Osteocyte (in vitro differentiated cells): Measurements from ENCODE around the gene PTPRN. TPM values are rescaled to one million over a fixed set of nuclear protein-coding genes. Genes with fewer than 3 reads are reported as not detected.
A peak's percentile ranks its signal among the peaks of the same experiment; 100 is the strongest.

Experiments used
- DNase-seq: peaks from one replicate; pipeline ENCODE4 v3.0.0; 2021; ENCODE audit warnings: mixed read lengths; ENCODE audit not compliant: unreplicated experiment; ENCODE audit errors: extremely low spot score
- H3K27ac Mint-ChIP-seq: one replicate; pipeline ENCODE4 v1.8.0; 2021; ENCODE audit warnings: mild to moderate bottlenecking, mixed read lengths; ENCODE audit not compliant: unreplicated experiment
- H3K27me3 Mint-ChIP-seq: one replicate; pipeline ENCODE4 v1.8.0; 2021; ENCODE audit warnings: mixed read lengths; ENCODE audit not compliant: unreplicated experiment
- H3K36me3 Mint-ChIP-seq: one replicate; pipeline ENCODE4 v1.8.0; 2021; ENCODE audit warnings: mixed read lengths; ENCODE audit not compliant: unreplicated experiment
- H3K4me1 Mint-ChIP-seq: one replicate; pipeline ENCODE4 v1.8.0; 2021; ENCODE audit warnings: mixed read lengths; ENCODE audit not compliant: unreplicated experiment
- H3K4me3 Mint-ChIP-seq: one replicate; pipeline ENCODE4 v1.8.0; 2021; ENCODE audit warnings: mild to moderate bottlenecking, moderate library complexity, mixed read lengths; ENCODE audit not compliant: unreplicated experiment
- H3K9me3 Mint-ChIP-seq: one replicate; pipeline ENCODE4 v1.8.0; 2021; ENCODE audit warnings: mixed read lengths; ENCODE audit not compliant: unreplicated experiment
- total RNA-seq: library from RNA; stranded (reverse); gene quantifications from 2 replicates; pipeline ENCODE4 v1.2.1, GENCODE V29; 2021
- TF ChIP-seq, protein P1 (sequence below): fragments of 200-600 bp; sonication (generic); IDR thresholded peaks from 2 replicates; pipeline ENCODE4 v1.5.0; 2021; ENCODE audit warnings: antibody characterized with exemption, mild to moderate bottlenecking, moderate library complexity

Gene PTPRN
- total RNA-seq, 1 donor from 2014 or later = 0.24 TPM

DNA sequence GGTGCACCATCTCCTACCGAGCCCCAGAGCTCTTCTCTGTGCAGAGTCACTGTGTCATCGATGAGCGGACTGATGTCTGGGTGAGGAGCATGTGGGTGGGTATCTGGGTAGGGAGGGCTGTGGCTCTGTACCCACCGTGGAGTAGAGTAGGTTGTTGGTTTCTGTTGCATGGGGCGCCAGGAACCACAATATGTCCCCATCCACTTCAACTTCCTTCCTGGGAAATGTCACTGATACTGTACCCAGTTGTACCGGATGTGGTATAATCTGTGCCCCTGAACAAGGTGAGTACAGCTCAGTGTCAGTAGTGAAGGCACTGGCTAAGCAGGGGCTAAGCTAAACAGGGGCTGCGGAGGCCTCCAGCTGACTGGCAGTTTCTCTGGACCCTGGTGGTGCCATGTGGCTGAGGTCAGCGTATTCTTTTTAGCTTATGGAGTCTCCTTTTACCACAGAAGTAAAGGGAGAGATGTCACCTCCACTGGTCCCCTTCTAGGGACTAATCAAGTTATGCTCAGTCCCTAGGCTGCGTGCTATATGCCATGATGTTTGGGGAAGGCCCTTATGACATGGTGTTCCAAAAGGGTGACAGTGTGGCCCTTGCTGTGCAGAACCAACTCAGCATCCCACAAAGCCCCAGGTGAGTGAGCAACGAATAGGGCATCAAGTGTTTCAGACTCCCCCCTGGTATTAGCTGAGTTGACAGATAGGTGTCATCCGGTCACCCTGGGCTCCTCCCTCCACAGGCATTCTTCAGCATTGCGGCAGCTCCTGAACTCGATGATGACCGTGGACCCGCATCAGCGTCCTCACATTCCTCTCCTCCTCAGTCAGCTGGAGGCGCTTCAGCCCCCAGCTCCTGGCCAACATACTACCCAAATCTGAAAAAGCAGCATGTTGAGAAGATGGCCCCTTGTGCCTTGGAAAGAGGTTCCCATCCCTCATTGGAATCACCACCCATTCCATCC is 61.2 kb downstream of the PTPRN start:
- TF ChIP-seq, protein P1, sequence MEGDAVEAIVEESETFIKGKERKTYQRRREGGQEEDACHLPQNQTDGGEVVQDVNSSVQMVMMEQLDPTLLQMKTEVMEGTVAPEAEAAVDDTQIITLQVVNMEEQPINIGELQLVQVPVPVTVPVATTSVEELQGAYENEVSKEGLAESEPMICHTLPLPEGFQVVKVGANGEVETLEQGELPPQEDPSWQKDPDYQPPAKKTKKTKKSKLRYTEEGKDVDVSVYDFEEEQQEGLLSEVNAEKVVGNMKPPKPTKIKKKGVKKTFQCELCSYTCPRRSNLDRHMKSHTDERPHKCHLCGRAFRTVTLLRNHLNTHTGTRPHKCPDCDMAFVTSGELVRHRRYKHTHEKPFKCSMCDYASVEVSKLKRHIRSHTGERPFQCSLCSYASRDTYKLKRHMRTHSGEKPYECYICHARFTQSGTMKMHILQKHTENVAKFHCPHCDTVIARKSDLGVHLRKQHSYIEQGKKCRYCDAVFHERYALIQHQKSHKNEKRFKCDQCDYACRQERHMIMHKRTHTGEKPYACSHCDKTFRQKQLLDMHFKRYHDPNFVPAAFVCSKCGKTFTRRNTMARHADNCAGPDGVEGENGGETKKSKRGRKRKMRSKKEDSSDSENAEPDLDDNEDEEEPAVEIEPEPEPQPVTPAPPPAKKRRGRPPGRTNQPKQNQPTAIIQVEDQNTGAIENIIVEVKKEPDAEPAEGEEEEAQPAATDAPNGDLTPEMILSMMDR = no peak
- no peak for DNase-seq
- no peaks in the 10 kb centered on the region for H3K9me3 Mint-ChIP-seq
- H3K4me1 Mint-ChIP-seq = peaks cover 55% of the 10 kb centered on the region
- peak overlapping the region; percentile 52 for H3K27ac Mint-ChIP-seq
- H3K36me3 Mint-ChIP-seq = no peaks in the 10 kb centered on the region
- H3K27me3 Mint-ChIP-seq = peaks cover 3% of the 10 kb centered on the region
- no peak overlapping the region for H3K4me3 Mint-ChIP-seq

DNA sequence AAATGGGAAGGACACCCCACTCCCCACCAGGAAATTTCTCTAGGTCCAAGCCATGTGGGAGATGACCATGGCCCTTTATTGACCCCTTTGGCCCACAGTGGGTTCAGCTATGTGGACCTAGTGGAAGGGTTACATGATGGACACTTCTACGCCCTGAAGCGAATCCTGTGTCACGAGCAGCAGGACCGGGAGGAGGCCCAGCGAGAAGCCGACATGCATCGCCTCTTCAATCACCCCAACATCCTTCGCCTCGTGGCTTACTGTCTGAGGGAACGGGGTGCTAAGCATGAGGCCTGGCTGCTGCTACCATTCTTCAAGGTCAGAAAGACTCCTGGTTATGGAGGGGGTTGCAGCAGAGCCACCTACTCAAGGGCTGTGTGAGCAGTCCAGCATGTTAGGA is 62.6 kb downstream of the PTPRN start:
- H3K36me3 Mint-ChIP-seq = no peaks in the 10 kb centered on the region
- H3K4me1 Mint-ChIP-seq = peaks cover 45% of the 10 kb centered on the region
- no peaks in the 10 kb centered on the region for H3K9me3 Mint-ChIP-seq
- H3K4me3 Mint-ChIP-seq = peak overlapping the region; percentile 85
- DNase-seq = no peak
- peak overlapping the region; percentile 41 for H3K27ac Mint-ChIP-seq
- no peaks in the 10 kb centered on the region for H3K27me3 Mint-ChIP-seq
- TF ChIP-seq, protein P1 = no peak

DNA sequence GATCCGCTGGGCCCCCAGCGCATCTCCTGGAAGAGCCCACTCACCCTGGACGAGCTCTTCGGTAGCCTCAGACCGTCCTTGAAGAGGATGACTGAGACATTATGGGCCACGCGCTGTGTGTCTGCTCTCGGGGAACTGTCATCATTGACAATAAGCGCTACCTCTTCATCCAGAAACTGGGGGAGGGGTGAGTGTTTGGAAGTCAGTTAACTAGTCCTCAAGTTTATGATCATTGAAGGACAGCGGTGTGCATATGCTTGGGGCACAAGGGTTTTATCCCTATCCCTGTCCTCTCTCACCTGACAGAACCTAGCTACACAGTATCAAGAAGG is 63.3 kb downstream of the PTPRN start:
- Mint-ChIP-seq H3K27me3 (no peaks in the 10 kb centered on the region), H3K4me3 (peak overlapping the region; percentile 85), H3K4me1 (peaks cover 38% of the 10 kb centered on the region), H3K36me3 (no peaks in the 10 kb centered on the region), H3K9me3 (no peaks in the 10 kb centered on the region), H3K27ac (peak overlapping the region; percentile 96)
- TF ChIP-seq, protein P1 = no peak
- DNase-seq = no peak

DNA sequence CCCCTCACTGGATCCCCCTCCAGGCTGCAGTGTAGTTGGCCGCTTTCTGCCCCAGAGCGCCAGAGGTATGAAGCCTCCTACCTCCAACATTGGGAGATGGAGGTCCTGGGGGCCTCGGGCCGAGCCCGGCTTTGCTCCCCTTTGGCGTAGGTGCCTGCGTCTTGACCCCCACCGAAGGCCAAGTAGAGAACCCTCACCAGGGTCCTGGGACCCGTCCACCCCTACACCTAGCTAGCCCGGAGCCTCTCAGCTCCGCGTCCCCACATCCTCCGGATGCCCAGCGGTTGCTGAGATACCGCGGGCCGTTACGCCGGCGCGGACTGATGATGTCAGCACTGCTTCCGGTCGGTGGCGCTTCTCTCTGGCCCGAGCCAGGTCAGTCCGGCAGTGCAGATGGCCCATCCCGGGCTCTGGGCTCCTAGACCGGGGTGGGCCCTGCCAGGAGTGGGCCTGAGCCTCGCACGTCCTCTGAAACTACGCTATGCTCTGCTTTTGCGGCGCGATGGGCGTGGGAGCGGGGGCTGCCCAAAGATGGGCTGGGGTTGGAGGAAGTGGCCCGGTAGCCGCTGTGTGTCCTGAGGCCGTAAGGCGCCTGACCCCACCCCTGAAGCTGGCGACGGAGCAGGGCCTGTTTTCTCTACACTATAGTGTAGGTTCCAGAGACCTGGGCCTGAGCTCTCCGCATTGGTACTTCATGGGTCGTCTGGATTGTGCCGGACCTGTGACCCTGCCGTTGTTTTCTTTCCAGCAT is 63.9 kb downstream of the PTPRN start, which contains the start of the genes GLB1L and STK16:
GLB1L (minus strand) TSS at position 297 of the 751 bp plus-strand sequence. CDS start 1,871 bp downstream, outside the sequence.
STK16 (plus strand) TSS at position 332 of the 751 bp plus-strand sequence. CDS start 521 bp downstream, outside the sequence.
- Mint-ChIP-seq H3K27ac (peak within 1 kb of the TSS; percentile 96), H3K36me3 (no peaks in the 10 kb centered on the region), H3K9me3 (no peaks in the 10 kb centered on the region), H3K4me3 (peak within 1 kb of the TSS; percentile 85), H3K4me1 (peaks cover 35% of the 10 kb centered on the region), H3K27me3 (no peaks in the 10 kb centered on the region)
- peak; percentile 98 for DNase-seq
- TF ChIP-seq, protein P1 = no peak

DNA sequence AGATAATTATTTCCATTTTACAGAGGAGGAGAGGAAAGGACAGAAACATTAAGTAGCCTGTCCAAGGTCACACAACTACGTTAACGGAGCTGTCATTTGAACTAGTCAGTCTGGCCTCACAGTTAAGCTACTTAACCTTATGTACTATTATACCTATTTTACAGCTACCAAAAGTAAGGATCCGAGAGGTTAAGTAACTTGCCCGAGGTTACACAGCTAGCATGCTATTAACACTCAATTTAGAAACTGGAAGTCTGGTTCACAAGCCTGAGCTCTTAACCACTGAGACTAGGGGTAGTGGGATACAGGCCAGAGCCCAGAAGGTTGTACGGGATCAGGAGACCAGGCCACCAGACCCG is 64.4 kb downstream of the PTPRN start:
- TF ChIP-seq, protein P1 = no peak
- peak overlapping the region; percentile 96 for H3K27ac Mint-ChIP-seq
- no peaks in the 10 kb centered on the region for H3K36me3 Mint-ChIP-seq
- no peaks in the 10 kb centered on the region for H3K9me3 Mint-ChIP-seq
- no peaks in the 10 kb centered on the region for H3K27me3 Mint-ChIP-seq
- DNase-seq = no peak
- peaks cover 30% of the 10 kb centered on the region for H3K4me1 Mint-ChIP-seq
- peak overlapping the region; percentile 85 for H3K4me3 Mint-ChIP-seq
